H7 (cell line): ENCODE measurements around the gene SLC16A3. TPM values are rescaled to one million over a fixed set of nuclear protein-coding genes. Genes with fewer than 3 reads are reported as not detected.

Experiments
- DNase-seq: peaks from one replicate; pipeline ENCODE4 v3.0.0; 2012
- H3K27me3 ChIP-seq: 2 replicates; pipeline ENCODE4 v1.6.0; 2011; ENCODE audit warnings: mild to moderate bottlenecking, low read length; ENCODE audit not compliant: control insufficient read depth, insufficient read depth
- H3K36me3 ChIP-seq: replicated peaks from 2 replicates; pipeline ENCODE4 v1.5.1; 2011; ENCODE audit warnings: low read length; ENCODE audit not compliant: control insufficient read depth, insufficient read depth
- H3K4me3 ChIP-seq: 2 replicates; pipeline ENCODE4 v1.5.1; 2011; ENCODE audit warnings: low read depth, mild to moderate bottlenecking, control low read depth, low read length, moderate library complexity; ENCODE audit not compliant: insufficient read depth
- total RNA-seq: library from RNA; depleted of rRNA; stranded (reverse); fragments of >200 nt; shearing (Covaris generic); gene quantifications from 2 replicates; pipeline ENCODE4 v1.2.3, GENCODE V29; 2014

Gene SLC16A3
- total RNA-seq, 1 experiment from 2014 or later, result 31.2 TPM

DNA sequence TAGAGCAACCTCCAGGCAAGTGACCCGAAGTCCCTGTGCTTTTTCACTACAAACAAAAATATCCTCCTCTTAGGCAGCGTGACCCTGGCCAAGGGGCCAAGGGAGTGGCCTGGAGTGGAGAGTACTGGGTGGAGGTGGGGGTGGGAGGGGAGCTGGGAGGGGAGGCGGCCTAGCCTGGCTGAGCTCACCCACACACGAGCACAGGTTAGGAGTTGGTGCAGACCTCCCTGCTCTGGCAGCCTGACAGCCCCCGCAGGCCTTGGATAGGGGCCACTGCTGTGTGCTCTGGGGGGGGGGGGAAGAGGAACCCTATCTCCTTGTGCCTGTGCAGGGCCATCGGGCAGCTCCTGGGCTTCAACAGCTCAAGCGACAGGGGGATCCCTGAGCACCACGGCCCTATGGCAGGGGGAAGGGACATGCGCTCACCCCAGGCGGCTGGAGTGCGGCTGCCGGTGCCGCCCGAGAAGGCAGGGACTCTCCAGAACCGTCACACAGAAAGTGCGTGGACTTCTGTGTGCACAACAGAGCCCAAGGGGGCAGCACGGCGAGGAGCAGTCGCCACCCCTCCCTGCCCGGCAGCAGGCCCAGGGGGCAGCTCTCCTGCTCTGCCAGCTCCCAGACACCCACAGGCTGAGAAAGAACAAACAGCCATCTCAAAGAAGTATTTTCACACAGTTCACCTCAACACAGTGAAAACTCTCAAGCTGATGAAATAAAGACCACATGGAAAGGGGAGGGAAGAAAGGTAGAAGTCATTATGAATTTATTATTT lies 13.3 kb downstream of the SLC16A3 start:
- H3K27me3 ChIP-seq, result no peaks in the 10 kb centered on the region
- DNase-seq, result peak; percentile 56
- peaks cover 34% of the 10 kb centered on the region for H3K36me3 ChIP-seq
- no peak overlapping the region for H3K4me3 ChIP-seq

GRCh38 chr17:82242698-82242976 lies 13.8 kb downstream of the SLC16A3 start:
- Histone ChIP-seq H3K27me3 (no peaks in the 10 kb centered on the region), H3K36me3 (peaks cover 34% of the 10 kb centered on the region), H3K4me3 (no peak overlapping the region)
- DNase-seq, result no peak

DNA sequence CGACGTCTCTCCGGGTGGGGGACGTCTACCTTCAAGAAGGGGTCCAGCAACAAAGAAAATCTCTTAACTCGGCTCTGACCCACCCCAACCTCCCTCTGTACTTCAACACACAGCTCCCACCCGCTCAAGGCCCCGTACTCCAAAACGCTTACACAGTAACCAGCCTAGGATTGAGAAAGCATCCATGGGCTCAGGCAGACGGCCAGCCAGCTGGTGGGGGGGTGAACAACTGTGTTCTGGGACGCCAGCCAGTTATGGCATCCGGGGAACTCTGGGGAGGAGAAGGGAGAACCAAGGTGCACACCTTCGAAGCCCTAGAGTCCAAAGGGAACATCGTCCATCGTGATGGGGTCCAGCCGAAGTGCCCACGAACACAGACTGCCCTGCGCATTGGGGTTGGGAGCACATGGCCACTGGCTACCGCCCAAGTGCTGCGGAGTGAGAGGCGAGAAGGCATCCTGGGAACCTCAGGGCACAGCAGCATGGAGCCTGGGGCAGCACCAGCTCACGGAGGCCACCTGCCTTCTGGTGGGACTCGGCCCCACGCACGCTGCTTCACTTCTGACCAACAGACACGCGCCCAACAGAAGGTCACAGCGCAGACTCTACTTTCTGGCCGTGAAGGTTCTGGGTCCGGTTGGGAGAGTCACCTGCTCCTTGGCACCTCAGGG lies 14.3 kb downstream of the SLC16A3 start:
- Histone ChIP-seq H3K4me3 (no peak overlapping the region), H3K36me3 (peaks cover 38% of the 10 kb centered on the region), H3K27me3 (no peaks in the 10 kb centered on the region)
- DNase-seq, result no peak

GRCh38 chr17:82243648-82244412 lies 15.0 kb downstream of the SLC16A3 start:
- Histone ChIP-seq H3K36me3 (peaks cover 43% of the 10 kb centered on the region), H3K4me3 (no peak overlapping the region), H3K27me3 (no peaks in the 10 kb centered on the region)
- DNase-seq, result no peak

- peak; percentile 79 for DNase-seq
- Histone ChIP-seq H3K36me3 (peaks cover 46% of the 10 kb centered on the region), H3K4me3 (no peak overlapping the region), H3K27me3 (no peaks in the 10 kb centered on the region)
Observed at GRCh38 chr17:82244413-82245133, 15.7 kb downstream of the SLC16A3 start.

- no peak overlapping the region for H3K4me3 ChIP-seq
- DNase-seq, result peak; percentile 50
- H3K36me3 ChIP-seq, result peaks cover 49% of the 10 kb centered on the region
- H3K27me3 ChIP-seq, result no peaks in the 10 kb centered on the region
Observed at GRCh38 chr17:82245134-82246039, 16.5 kb downstream of the SLC16A3 start.

- no peaks in the 10 kb centered on the region for H3K27me3 ChIP-seq
- no peak for DNase-seq
- H3K36me3 ChIP-seq, result peaks cover 55% of the 10 kb centered on the region
- H3K4me3 ChIP-seq, result no peak overlapping the region
Observed at GRCh38 chr17:82246040-82246364, 17.2 kb downstream of the SLC16A3 start.

- DNase-seq, result peak; percentile 53
- H3K4me3 ChIP-seq, result no peak overlapping the region
- peaks cover 61% of the 10 kb centered on the region for H3K36me3 ChIP-seq
- H3K27me3 ChIP-seq, result no peaks in the 10 kb centered on the region
Observed at GRCh38 chr17:82246365-82247181, 17.7 kb downstream of the SLC16A3 start.

DNA sequence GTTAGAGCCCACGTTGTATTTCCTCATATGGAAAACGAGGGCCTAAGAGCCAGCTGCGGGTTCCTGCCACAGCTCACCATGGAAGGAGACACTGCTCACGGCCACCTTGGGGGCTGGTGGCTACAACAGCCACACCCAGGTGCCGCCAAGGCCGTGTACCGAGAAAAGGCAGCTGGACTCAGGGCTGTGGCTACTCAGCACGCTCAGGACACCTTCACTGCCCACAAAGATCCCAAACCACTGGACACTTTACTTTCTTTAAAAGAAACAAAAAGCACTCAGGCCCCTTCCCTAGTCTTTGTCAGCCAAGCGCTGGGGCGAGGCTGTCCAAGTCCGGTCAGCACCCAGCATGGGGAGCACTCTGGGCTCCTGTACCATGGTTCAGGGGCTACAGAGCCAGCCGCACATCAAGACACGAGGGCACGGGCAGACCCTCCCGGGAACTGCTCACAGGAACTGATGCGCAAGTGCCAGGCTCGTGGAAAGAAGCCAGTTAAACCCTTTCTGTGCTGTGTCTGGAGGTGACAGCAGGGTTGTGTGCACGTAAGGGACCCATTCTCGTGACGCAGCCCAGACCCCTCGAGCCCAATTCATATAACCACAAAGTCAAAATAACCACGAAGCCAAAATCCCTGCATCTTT lies 18.5 kb downstream of the SLC16A3 start:
- DNase-seq, result no peak
- peaks cover 66% of the 10 kb centered on the region for H3K36me3 ChIP-seq
- no peak overlapping the region for H3K4me3 ChIP-seq
- no peaks in the 10 kb centered on the region for H3K27me3 ChIP-seq

DNA sequence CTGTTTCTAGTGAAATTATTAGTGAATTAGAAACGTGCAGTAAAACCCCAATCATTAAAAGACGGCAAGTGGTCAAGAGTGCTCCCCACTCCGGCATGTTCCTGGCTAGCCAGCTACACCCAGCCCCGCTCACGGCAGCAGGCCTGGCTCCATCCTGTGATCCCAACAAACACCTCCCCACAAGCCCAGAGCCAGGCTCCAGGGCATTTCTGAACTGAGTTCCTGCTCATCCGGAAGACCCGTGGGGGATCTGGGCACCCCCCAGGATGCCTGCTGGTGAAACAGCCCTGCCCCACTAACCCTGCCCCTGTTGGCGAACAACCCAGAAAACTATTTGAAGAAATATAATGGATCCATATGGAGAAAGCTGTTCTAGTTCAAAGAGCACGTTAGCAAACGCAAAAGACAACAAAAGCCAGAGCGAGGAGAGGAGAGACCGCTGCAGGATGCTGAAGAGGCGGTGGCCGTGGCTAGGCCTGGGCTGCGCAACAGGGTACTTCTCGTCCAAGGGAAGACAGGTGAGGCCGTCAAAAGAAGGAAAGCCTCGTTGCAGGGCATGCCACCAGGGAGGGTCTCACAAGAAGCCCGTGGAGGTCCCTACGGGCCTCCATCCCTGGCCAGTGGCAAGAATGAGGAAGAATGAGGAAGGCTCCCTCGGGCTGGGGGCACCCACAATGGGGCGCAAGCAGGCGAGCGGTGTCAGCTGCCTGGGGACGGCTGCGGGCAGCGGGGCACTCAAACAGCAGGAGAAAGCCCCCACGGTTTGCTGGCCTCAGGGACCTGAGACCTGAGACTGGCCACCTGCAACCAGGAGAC lies 19.2 kb downstream of the SLC16A3 start:
- no peak overlapping the region for H3K4me3 ChIP-seq
- DNase-seq, result no peak
- H3K36me3 ChIP-seq, result peaks cover 70% of the 10 kb centered on the region
- H3K27me3 ChIP-seq, result no peaks in the 10 kb centered on the region

DNA sequence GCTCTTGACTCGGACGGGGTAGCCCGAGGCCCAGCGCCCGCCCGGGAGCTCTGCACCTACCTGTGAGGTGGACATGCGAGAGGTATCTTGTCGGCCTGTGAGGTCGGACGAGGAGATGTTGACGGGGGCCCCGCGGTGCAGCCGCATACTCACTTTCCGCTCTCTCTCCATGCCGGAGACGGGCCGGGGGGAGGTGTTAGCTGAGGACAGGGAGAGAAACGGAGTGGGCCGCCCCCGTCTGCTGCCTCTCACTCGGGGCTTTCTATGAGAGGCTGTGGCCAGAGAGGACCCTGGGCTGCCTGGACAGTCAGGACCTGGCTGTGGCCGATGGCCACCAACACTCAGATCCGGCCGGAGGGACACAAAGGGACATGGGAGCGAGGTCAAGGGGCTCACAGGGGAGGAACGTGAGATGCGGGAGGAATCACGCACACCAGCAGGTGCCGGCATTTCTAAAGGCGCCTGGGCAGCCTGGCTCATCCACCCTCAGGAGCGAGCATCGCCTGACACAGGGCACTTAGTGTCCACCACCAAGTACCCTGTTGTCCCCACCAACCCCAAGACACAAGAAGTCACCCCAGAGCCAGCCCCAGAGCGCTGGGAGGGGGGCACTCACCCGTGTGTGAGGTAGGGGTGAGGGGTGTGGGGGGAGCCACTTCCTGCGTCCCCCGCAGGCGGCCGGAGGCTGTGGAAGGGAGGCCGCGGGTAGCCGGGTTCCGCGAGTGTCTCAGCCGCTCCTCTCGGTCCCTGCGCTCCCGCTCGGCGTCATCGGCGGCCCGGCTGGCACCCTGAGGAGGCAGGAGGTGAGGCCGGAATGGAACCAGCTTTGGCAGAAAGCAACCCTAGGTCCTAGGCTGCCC lies 20.2 kb downstream of the SLC16A3 start:
- Histone ChIP-seq H3K36me3 (peaks cover 66% of the 10 kb centered on the region), H3K4me3 (no peak overlapping the region), H3K27me3 (no peaks in the 10 kb centered on the region)
- DNase-seq, result no peak
